Endothelial cell of umbilical vein (primary cell): Measurements from ENCODE around the gene MED15.

Experiments
- CTCF ChIP-seq, 2 donors: IDR thresholded peaks; 1 replicate in 1 of 2; 2 replicates in 1 of 2; pipeline ENCODE4 v1.5.1; 2011; ENCODE audit warnings: low read length in 2 of 2, mild to moderate bottlenecking in 2 of 2, moderate library complexity in 2 of 2, control low read depth in 1 of 2, inconsistent platforms in 1 of 2, low read depth in 1 of 2; ENCODE audit not compliant: insufficient read depth in 1 of 2; ENCODE audit errors: extremely low read depth in 1 of 2
- EZH2 ChIP-seq: IDR thresholded peaks from 2 replicates; pipeline ENCODE4 v1.6.1; 2012; ENCODE audit warnings: borderline replicate concordance, low read depth, mild to moderate bottlenecking, moderate library complexity, low read length, inconsistent platforms; ENCODE audit not compliant: severe bottlenecking
- JUN ChIP-seq: IDR thresholded peaks from 2 replicates; pipeline ENCODE4 v1.6.1; 2011; ENCODE audit warnings: borderline replicate concordance, low read depth; ENCODE audit not compliant: insufficient read length, insufficient read depth
- POLR2A ChIP-seq: IDR thresholded peaks from 2 replicates; pipeline ENCODE4 v1.6.1; 2012; ENCODE audit warnings: low read depth, mild to moderate bottlenecking, control low read depth, low read length
- POLR2AphosphoS5 ChIP-seq: IDR thresholded peaks from 2 replicates; pipeline ENCODE4 v1.6.1; 2012; ENCODE audit warnings: low read depth, mild to moderate bottlenecking, control low read depth, low read length, moderate library complexity; ENCODE audit not compliant: insufficient read depth

GRCh38 chr22:20554824-20555223, 47.4 kb downstream of the MED15 start:
- TF ChIP-seq POLR2A (no peak), EZH2 (no peak), POLR2AphosphoS5 (no peak), CTCF (IDR thresholded peaks at IDR 0.05; ENCODE audit: extremely low read depth in 1 of 2, insufficient read depth in 1 of 2, low read depth in 1 of 2, low read length in 2 of 2) (no peak), JUN (no peak)
